ENCODE data around the gene MAN2A2.
A peak's percentile ranks its signal among the peaks of the same experiment; 100 is the strongest.

MAN2A2 gene

GRCh38 chr15:90911302-90911623, 8.2 kb downstream of the MAN2A2 start:
- Histone ChIP-seq H3K27me3 (no peaks in the 10 kb centered on the region), H3K4me3 (ENCODE audit: low read depth in 1 of 2, low read length in 1 of 2) (peak overlapping the region in 1 of 2 experiments; percentile 11), H3K4me1 (ENCODE audit: control insufficient read depth in 1 of 2, insufficient read depth in 1 of 2, low read depth in 1 of 2, low read length in 1 of 2) (peaks cover 63 to 64% of the 10 kb centered on the region in 2 experiments), H3K9me3 (no peaks in the 10 kb centered on the region), H3K27ac (peak overlapping the region; percentile 94), H3K36me3 (peaks cover 74% of the 10 kb centered on the region)
- no peak for TF ChIP-seq CTCF (IDR thresholded peaks at IDR 0.05)

GRCh38 chr15:90911906-90912769, 9.0 kb downstream of the MAN2A2 start:
- Histone ChIP-seq H3K9me3 (no peaks in the 10 kb centered on the region), H3K4me1 (ENCODE audit: control insufficient read depth in 1 of 2, insufficient read depth in 1 of 2, low read depth in 1 of 2, low read length in 1 of 2) (peaks cover 72 to 73% of the 10 kb centered on the region in 2 experiments), H3K36me3 (peaks cover 70% of the 10 kb centered on the region), H3K27me3 (no peaks in the 10 kb centered on the region), H3K4me3 (ENCODE audit: low read depth in 1 of 2, low read length in 1 of 2) (peak overlapping the region; percentile 8 to 11), H3K27ac (peak overlapping the region; percentile 94)
- no peak for TF ChIP-seq CTCF (IDR thresholded peaks at IDR 0.05)

- no peaks in the 10 kb centered on the region for H3K27me3 ChIP-seq
- peaks cover 70% of the 10 kb centered on the region for H3K36me3 ChIP-seq
- H3K27ac ChIP-seq = peak overlapping the region; percentile 94
- no peak for TF ChIP-seq CTCF (IDR thresholded peaks at IDR 0.05)
- H3K9me3 ChIP-seq = no peaks in the 10 kb centered on the region
- H3K4me1 ChIP-seq (ENCODE audit: control insufficient read depth in 1 of 2, insufficient read depth in 1 of 2, low read depth in 1 of 2, low read length in 1 of 2) = peaks cover 78% of the 10 kb centered on the region in 2 experiments
- peak overlapping the region in 1 of 2 experiments; percentile 72 for H3K4me3 ChIP-seq (ENCODE audit: low read depth in 1 of 2, low read length in 1 of 2)
Observed at GRCh38 chr15:90912770-90913075, 9.6 kb downstream of the MAN2A2 start.

- peaks cover 72% of the 10 kb centered on the region for H3K36me3 ChIP-seq
- peak overlapping the region; percentile 94 for H3K27ac ChIP-seq
- H3K4me3 ChIP-seq (ENCODE audit: low read depth in 1 of 2, low read length in 1 of 2) = peak overlapping the region; percentile 37 to 72
- no peaks in the 10 kb centered on the region for H3K27me3 ChIP-seq
- no peak for TF ChIP-seq CTCF (IDR thresholded peaks at IDR 0.05)
- H3K9me3 ChIP-seq = no peaks in the 10 kb centered on the region
- peaks cover 81 to 86% of the 10 kb centered on the region in 2 experiments for H3K4me1 ChIP-seq (ENCODE audit: control insufficient read depth in 1 of 2, insufficient read depth in 1 of 2, low read depth in 1 of 2, low read length in 1 of 2)
Observed at GRCh38 chr15:90913398-90913944, 10.4 kb downstream of the MAN2A2 start.

GRCh38 chr15:90914305-90915080, 11.4 kb downstream of the MAN2A2 start:
- peak overlapping the region; percentile 57 to 72 for H3K4me3 ChIP-seq (ENCODE audit: low read depth in 1 of 2, low read length in 1 of 2)
- H3K27me3 ChIP-seq = no peaks in the 10 kb centered on the region
- H3K27ac ChIP-seq = peak overlapping the region; percentile 94
- no peaks in the 10 kb centered on the region for H3K9me3 ChIP-seq
- TF ChIP-seq CTCF (IDR thresholded peaks at IDR 0.05) = peak; percentile 7
- peaks cover 72% of the 10 kb centered on the region for H3K36me3 ChIP-seq
- H3K4me1 ChIP-seq (ENCODE audit: control insufficient read depth in 1 of 2, insufficient read depth in 1 of 2, low read depth in 1 of 2, low read length in 1 of 2) = peaks cover 81 to 86% of the 10 kb centered on the region in 2 experiments

Data from neutrophil (primary cell).